OCI-LY1 (cell line): ENCODE measurements around the gene PPM1F.

Source experiments
- EZH2 ChIP-seq: fragments of 200-600 bp; sonication (generic), shearing (Covaris generic); IDR thresholded peaks from 2 replicates; pipeline ENCODE4 v1.8.0; 2017; ENCODE audit warnings: borderline replicate concordance, mixed run types, mild to moderate bottlenecking, antibody characterized with exemption, low read length, moderate library complexity, mixed read lengths
- TF ChIP-seq, protein P1 (sequence below): fragments of 200-600 bp; sonication (generic), shearing (Covaris generic); IDR thresholded peaks from 2 replicates; pipeline ENCODE4 v1.5.1; 2017; ENCODE audit warnings: mild to moderate bottlenecking, antibody characterized with exemption, low read length, moderate library complexity, mixed read lengths

GRCh38 chr22:21945453-21946261 is 7.0 kb downstream of the PPM1F start:
- TF ChIP-seq, protein P1, sequence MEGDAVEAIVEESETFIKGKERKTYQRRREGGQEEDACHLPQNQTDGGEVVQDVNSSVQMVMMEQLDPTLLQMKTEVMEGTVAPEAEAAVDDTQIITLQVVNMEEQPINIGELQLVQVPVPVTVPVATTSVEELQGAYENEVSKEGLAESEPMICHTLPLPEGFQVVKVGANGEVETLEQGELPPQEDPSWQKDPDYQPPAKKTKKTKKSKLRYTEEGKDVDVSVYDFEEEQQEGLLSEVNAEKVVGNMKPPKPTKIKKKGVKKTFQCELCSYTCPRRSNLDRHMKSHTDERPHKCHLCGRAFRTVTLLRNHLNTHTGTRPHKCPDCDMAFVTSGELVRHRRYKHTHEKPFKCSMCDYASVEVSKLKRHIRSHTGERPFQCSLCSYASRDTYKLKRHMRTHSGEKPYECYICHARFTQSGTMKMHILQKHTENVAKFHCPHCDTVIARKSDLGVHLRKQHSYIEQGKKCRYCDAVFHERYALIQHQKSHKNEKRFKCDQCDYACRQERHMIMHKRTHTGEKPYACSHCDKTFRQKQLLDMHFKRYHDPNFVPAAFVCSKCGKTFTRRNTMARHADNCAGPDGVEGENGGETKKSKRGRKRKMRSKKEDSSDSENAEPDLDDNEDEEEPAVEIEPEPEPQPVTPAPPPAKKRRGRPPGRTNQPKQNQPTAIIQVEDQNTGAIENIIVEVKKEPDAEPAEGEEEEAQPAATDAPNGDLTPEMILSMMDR, result no peak
- TF ChIP-seq EZH2, result no peak
